ENCODE measurements around the gene CACNA2D4.

DNA sequence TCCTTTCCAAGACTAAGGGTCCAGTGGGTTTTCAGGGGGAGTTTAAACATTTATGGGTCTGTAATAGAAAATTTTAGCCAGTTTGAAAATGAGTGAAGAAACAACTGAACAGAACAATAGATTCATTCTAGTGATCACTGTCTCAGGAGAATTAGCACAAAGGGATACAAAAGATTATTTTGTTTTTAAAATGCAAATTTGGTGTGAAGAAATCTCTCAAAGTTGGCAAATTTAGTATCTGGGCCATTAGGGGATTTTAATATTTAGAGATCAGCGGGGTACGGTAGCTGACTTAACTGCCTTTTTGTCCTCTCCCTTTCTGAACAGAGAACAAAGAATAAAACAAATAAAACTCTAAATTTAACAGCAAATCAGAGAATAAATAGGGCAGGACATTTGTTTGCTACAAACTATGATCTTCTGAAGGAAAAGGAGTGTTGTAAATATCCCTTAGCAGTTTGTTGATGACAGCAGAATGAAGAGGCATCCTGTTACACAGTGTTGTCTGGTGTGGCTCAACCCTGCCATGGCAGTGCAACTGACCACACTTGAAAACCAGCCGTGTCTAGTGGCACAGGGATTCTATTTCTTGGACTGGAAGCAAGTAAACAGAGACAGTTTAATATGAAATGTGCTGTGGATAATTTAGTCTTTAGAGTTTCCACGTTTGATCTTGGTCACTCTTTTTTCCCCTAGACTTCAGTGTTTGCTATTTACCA lies 144.4 kb downstream of the CACNA2D4 start:
- TF ChIP-seq, protein P1, sequence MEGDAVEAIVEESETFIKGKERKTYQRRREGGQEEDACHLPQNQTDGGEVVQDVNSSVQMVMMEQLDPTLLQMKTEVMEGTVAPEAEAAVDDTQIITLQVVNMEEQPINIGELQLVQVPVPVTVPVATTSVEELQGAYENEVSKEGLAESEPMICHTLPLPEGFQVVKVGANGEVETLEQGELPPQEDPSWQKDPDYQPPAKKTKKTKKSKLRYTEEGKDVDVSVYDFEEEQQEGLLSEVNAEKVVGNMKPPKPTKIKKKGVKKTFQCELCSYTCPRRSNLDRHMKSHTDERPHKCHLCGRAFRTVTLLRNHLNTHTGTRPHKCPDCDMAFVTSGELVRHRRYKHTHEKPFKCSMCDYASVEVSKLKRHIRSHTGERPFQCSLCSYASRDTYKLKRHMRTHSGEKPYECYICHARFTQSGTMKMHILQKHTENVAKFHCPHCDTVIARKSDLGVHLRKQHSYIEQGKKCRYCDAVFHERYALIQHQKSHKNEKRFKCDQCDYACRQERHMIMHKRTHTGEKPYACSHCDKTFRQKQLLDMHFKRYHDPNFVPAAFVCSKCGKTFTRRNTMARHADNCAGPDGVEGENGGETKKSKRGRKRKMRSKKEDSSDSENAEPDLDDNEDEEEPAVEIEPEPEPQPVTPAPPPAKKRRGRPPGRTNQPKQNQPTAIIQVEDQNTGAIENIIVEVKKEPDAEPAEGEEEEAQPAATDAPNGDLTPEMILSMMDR (IDR thresholded peaks at IDR 0.05 in 4 of 5, conservative IDR thresholded peaks at IDR 0.05 in 1 of 5) = no peak
- TF ChIP-seq POLR2A (IDR thresholded peaks at IDR 0.05) = no peak
